HG02759 (cell line): ENCODE measurements around the gene SYTL2.
A peak's percentile ranks its signal among the peaks of the same experiment; 100 is the strongest.
"Not testable (repeated sequence)": the region's sequence is repeated elsewhere in the genome, so short reads cannot be mapped to it uniquely, and the experiment has no call there.

Experiments used
- ATAC-seq: cut with Tn5 transposase; IDR thresholded peaks from one replicate; pipeline ENCODE4 v1.9.1; 2021; ENCODE audit warnings: mild to moderate bottlenecking, moderate library complexity; ENCODE audit not compliant: unreplicated experiment

Gene SYTL2

GRCh38 chr11:85663080-85663752 lies 147.7 kb downstream of the SYTL2 start:
- ATAC-seq: no peak

GRCh38 chr11:85661972-85662664 lies 148.8 kb downstream of the SYTL2 start:
- ATAC-seq: no peak

DNA sequence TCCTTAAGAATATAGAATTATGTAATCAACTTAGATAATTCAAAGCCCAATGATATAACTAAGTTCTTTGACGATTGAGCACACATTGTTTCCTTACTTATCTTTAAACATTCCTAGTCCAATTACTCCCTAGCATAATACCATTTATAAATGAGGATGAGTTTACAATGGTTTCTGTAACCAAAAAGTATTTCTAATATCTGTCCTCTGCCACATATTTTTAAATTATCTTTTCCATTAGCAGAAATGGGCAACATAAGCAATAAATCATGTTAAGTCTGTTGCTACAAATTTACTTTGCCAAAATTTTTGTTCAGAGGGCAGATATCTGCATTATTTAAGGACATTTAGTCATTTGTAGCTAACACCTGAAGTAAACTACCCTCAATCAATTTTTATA lies 152.8 kb downstream of the SYTL2 start:
- ATAC-seq: no peak

DNA sequence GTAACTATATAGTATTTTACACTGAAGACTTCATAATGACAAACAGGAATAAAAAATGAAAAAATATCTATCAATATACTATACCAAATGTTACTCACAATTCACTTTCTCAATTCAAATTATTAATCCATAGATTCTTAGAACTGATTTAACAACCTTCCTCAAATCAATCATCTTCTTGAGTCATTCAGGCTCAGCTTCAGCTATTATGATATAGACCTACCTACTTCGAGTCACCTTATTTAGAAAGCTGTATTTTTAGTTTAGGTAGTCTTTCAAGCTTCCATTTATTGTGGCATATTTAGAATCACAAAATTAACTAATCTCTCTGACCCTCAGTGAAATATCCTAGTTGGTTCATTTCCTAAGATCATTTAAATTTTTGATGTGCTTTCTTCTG lies 154.2 kb downstream of the SYTL2 start:
- ATAC-seq: no peak

DNA sequence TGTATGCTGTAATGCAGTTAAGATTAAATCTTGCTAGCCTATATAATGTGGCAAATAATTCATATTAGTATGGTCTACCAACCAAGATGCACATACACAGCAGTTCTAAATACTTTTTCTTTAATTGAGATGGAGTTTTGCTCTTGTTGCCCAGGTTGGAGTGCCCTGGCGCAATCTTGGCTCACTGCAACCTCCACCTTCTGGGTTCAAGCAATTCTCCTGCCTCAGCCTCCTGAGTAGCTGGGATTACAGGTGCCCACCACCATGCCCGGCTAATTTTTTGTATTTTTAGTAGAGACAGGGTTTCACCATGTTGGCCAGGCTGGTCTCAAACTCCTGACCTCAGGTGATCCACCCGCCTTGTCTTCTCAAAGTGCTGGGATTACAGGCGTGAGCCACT lies 156.6 kb downstream of the SYTL2 start:
- ATAC-seq: not testable (repeated sequence)

GRCh38 chr11:85652786-85653447 lies 158.0 kb downstream of the SYTL2 start:
- ATAC-seq: no peak

- no peak for ATAC-seq
Observed at GRCh38 chr11:85651118-85651517, 159.8 kb downstream of the SYTL2 start.

GRCh38 chr11:85647604-85648299 lies 163.2 kb downstream of the SYTL2 start, which contains the start of gene TMEM126A:
TMEM126A (plus strand) TSS chr11:85647967; CDS start chr11:85650256, 2,289 bp downstream.
- peak; percentile 100 for ATAC-seq

- ATAC-seq: peak; percentile 2
Observed at GRCh38 chr11:85647078-85647477, 163.9 kb downstream of the SYTL2 start.
